K562 (cell line): Measurements from ENCODE around the gene SAMD8. TPM values are rescaled to one million over a fixed set of nuclear protein-coding genes. Genes with fewer than 3 reads are reported as not detected.

Source experiments
- ATF1 ChIP-seq, 2 experiments: fragments of 450-650 bp in 1 of 2; IDR thresholded peaks; 2 replicates each; pipeline ENCODE4 v1.6.1; 2016; ENCODE audit warnings: missing compliant biosample characterization in 1 of 2, missing genetic modification characterization in 1 of 2
- MEF2A ChIP-seq: IDR thresholded peaks from 2 replicates; pipeline ENCODE4 v1.6.1; 2011; ENCODE audit warnings: low read depth, mild to moderate bottlenecking, low read length, moderate library complexity; ENCODE audit not compliant: control insufficient read depth
- NCOA2 ChIP-seq, 2 experiments: fragments of 450-650 bp; IDR thresholded peaks; 2 replicates each; pipeline ENCODE4 v1.6.1; 2018; ENCODE audit warnings: mild to moderate bottlenecking in 2 of 2, moderate library complexity in 1 of 2; ENCODE audit not compliant: partially characterized antibody in 2 of 2
- RCOR1 ChIP-seq, 2 experiments: IDR thresholded peaks; 2 replicates each; pipeline ENCODE4 v1.6.1; 2012; ENCODE audit warnings: low read depth in 2 of 2, low read length in 2 of 2, borderline replicate concordance in 1 of 2, improper control_type of control experiment in 1 of 2
- U2AF1 ChIP-seq: fragments of 200-400 bp; formaldehyde crosslinking; optimal IDR thresholded peaks from 2 replicates; pipeline ENCODE3; 2017; ENCODE audit warnings: mild to moderate bottlenecking, low read depth, low read length, moderate library complexity
- ZNF551 ChIP-seq: fragments of 250-450 bp; sonication (Bioruptor Pico); IDR thresholded peaks from 2 replicates; pipeline ENCODE4 v1.5.0; 2021; ENCODE audit warnings: mild to moderate bottlenecking, moderate library complexity
- polyA plus RNA-seq, 8 experiments: library from polyadenylated mRNA; depleted of rRNA in 4 of 8; stranded (reverse) in 5 of 8; unstranded in 3 of 8; fragments of >200 nt; fragmentation: Nextera tagmentation in 2 of 8; fragmentation: Illumina TruSeq in 1 of 8; extraction: Ambion mirVana in 2 of 8; extraction: Trizol in 1 of 8; gene quantifications; 2 replicates each; pipeline versions ENCODE4 v1.2.1 to v1.2.3, GENCODE V29; 2011 to 2014; ENCODE audit warnings: inconsistent platforms in 1 of 8, missing spikeins in 1 of 8
- total RNA-seq, 7 experiments: library from RNA; depleted of rRNA in 6 of 7; stranded (reverse); fragments of >200 nt in 6 of 7; fragmentation: Illumina TruSeq in 2 of 7; extraction: Trizol in 2 of 7; gene quantifications; 2 replicates each; pipeline versions ENCODE4 v1.2.1 to v1.2.3, GENCODE V29; 2011 to 2021; ENCODE audit warnings: low replicate concordance in 1 of 7
- TF ChIP-seq, protein P1 (sequence below): fragments of 450-650 bp; IDR thresholded peaks from 2 replicates; pipeline ENCODE4 v1.6.1; 2016; ENCODE audit warnings: mild to moderate bottlenecking, moderate library complexity
- TF ChIP-seq, protein P2 (sequence below): fragments of 250-450 bp; sonication (Bioruptor Pico); IDR thresholded peaks from 2 replicates; pipeline ENCODE4 v1.8.0; 2021; ENCODE audit warnings: borderline replicate concordance, mild to moderate bottlenecking, moderate library complexity; ENCODE audit not compliant: poor library complexity, severe bottlenecking
- TF ChIP-seq, protein P3 (sequence below): fragments of 250-450 bp; sonication (Bioruptor Pico); IDR thresholded peaks from 2 replicates; pipeline ENCODE4 v1.8.0; 2021; ENCODE audit warnings: mild to moderate bottlenecking, moderate library complexity

The SAMD8 gene
- total and polyA plus RNA-seq, 9 of the 15 experiments (the other 6 are each of a cell fraction or from before 2014, with no cell fraction given), result 2.7 to 16.1 (median 6.2) TPM

DNA sequence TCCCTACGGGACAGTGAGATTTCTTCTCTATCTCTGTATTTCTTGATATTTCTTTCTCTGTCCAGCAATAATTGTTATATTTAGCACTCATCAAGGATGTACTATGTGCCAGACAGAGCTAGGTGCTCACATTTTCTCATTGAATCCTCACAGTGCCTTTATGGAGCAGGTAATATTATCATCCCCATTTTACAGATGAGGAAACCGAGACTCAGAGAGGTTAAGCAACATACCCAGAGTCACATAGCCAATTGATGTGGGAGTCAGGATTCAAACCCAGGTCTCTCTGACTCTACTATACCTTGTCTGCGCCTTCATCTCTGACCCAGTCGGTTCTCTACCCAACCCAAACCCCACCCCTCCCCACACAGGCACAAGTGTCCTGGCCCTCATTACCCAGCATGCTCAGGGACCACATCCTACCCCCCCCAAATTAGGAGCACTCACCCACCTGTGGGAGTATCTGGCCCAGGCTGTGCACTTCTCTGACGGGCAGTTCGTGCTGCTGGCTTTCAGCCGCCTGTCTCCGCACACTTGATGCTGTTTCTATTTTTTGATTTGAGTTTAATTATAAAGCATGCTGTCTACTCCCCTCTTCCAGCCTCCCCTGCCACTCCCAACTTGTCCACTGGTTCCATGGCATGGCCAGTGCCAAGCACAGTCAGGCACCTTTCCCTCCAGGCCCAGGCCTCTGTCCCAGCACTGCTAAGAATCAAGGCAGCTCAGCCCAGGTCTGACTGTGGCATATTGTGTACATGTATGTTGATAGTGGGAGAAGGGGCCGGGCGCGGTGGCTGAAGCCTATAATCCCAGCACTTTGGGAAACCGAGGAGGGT, 9.8 kb upstream of the SAMD8 start (continued):
- TF ChIP-seq, protein P1, sequence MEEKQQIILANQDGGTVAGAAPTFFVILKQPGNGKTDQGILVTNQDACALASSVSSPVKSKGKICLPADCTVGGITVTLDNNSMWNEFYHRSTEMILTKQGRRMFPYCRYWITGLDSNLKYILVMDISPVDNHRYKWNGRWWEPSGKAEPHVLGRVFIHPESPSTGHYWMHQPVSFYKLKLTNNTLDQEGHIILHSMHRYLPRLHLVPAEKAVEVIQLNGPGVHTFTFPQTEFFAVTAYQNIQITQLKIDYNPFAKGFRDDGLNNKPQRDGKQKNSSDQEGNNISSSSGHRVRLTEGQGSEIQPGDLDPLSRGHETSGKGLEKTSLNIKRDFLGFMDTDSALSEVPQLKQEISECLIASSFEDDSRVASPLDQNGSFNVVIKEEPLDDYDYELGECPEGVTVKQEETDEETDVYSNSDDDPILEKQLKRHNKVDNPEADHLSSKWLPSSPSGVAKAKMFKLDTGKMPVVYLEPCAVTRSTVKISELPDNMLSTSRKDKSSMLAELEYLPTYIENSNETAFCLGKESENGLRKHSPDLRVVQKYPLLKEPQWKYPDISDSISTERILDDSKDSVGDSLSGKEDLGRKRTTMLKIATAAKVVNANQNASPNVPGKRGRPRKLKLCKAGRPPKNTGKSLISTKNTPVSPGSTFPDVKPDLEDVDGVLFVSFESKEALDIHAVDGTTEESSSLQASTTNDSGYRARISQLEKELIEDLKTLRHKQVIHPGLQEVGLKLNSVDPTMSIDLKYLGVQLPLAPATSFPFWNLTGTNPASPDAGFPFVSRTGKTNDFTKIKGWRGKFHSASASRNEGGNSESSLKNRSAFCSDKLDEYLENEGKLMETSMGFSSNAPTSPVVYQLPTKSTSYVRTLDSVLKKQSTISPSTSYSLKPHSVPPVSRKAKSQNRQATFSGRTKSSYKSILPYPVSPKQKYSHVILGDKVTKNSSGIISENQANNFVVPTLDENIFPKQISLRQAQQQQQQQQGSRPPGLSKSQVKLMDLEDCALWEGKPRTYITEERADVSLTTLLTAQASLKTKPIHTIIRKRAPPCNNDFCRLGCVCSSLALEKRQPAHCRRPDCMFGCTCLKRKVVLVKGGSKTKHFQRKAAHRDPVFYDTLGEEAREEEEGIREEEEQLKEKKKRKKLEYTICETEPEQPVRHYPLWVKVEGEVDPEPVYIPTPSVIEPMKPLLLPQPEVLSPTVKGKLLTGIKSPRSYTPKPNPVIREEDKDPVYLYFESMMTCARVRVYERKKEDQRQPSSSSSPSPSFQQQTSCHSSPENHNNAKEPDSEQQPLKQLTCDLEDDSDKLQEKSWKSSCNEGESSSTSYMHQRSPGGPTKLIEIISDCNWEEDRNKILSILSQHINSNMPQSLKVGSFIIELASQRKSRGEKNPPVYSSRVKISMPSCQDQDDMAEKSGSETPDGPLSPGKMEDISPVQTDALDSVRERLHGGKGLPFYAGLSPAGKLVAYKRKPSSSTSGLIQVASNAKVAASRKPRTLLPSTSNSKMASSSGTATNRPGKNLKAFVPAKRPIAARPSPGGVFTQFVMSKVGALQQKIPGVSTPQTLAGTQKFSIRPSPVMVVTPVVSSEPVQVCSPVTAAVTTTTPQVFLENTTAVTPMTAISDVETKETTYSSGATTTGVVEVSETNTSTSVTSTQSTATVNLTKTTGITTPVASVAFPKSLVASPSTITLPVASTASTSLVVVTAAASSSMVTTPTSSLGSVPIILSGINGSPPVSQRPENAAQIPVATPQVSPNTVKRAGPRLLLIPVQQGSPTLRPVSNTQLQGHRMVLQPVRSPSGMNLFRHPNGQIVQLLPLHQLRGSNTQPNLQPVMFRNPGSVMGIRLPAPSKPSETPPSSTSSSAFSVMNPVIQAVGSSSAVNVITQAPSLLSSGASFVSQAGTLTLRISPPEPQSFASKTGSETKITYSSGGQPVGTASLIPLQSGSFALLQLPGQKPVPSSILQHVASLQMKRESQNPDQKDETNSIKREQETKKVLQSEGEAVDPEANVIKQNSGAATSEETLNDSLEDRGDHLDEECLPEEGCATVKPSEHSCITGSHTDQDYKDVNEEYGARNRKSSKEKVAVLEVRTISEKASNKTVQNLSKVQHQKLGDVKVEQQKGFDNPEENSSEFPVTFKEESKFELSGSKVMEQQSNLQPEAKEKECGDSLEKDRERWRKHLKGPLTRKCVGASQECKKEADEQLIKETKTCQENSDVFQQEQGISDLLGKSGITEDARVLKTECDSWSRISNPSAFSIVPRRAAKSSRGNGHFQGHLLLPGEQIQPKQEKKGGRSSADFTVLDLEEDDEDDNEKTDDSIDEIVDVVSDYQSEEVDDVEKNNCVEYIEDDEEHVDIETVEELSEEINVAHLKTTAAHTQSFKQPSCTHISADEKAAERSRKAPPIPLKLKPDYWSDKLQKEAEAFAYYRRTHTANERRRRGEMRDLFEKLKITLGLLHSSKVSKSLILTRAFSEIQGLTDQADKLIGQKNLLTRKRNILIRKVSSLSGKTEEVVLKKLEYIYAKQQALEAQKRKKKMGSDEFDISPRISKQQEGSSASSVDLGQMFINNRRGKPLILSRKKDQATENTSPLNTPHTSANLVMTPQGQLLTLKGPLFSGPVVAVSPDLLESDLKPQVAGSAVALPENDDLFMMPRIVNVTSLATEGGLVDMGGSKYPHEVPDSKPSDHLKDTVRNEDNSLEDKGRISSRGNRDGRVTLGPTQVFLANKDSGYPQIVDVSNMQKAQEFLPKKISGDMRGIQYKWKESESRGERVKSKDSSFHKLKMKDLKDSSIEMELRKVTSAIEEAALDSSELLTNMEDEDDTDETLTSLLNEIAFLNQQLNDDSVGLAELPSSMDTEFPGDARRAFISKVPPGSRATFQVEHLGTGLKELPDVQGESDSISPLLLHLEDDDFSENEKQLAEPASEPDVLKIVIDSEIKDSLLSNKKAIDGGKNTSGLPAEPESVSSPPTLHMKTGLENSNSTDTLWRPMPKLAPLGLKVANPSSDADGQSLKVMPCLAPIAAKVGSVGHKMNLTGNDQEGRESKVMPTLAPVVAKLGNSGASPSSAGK, result no peak
- TF ChIP-seq NCOA2 (IDR thresholded peaks at IDR 0.05; ENCODE audit: partially characterized antibody in 2 of 2) (no peak), ZNF551 (CRISPR knock-in tag) (no peak), ATF1 (CRISPR knock-in tag; IDR thresholded peaks at IDR 0.05) (no peak), ATF1 (tag; IDR thresholded peaks at IDR 0.05) (no peak), MEF2A (no peak), U2AF1 (no peak), RCOR1 (IDR thresholded peaks at IDR 0.05; ENCODE audit: borderline replicate concordance in 1 of 2, low read depth in 2 of 2, low read length in 2 of 2) (0 out of 4 replicates have a peak, but pooled peaks of 1 of the 2 experiments have one; percentile 18)
- TF ChIP-seq, protein P2, sequence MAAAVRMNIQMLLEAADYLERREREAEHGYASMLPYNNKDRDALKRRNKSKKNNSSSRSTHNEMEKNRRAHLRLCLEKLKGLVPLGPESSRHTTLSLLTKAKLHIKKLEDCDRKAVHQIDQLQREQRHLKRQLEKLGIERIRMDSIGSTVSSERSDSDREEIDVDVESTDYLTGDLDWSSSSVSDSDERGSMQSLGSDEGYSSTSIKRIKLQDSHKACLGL (CRISPR knock-in tag), result no peak
- TF ChIP-seq, protein P3, sequence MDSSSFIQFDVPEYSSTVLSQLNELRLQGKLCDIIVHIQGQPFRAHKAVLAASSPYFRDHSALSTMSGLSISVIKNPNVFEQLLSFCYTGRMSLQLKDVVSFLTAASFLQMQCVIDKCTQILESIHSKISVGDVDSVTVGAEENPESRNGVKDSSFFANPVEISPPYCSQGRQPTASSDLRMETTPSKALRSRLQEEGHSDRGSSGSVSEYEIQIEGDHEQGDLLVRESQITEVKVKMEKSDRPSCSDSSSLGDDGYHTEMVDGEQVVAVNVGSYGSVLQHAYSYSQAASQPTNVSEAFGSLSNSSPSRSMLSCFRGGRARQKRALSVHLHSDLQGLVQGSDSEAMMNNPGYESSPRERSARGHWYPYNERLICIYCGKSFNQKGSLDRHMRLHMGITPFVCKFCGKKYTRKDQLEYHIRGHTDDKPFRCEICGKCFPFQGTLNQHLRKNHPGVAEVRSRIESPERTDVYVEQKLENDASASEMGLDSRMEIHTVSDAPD (CRISPR knock-in tag), result no peak
